Kidney epithelial cell (primary cell): ENCODE measurements around the gene MUC22. TPM values are rescaled to one million over a fixed set of nuclear protein-coding genes. Genes with fewer than 3 reads are reported as not detected.

Experiments
- DNase-seq: peaks from one replicate; pipeline ENCODE4 v3.0.0-alpha.2; 2010; ENCODE audit warnings: low read depth
- H3K27me3 ChIP-seq: 2 replicates; pipeline ENCODE4 v1.6.0; 2011; ENCODE audit warnings: low read length; ENCODE audit not compliant: control insufficient read depth, insufficient read depth
- H3K36me3 ChIP-seq: 2 replicates; pipeline ENCODE4 v1.5.1; 2011; ENCODE audit warnings: low read length; ENCODE audit not compliant: control insufficient read depth, insufficient read depth
- H3K4me3 ChIP-seq: 2 replicates; pipeline ENCODE4 v1.5.1; 2011; ENCODE audit warnings: low read depth, mild to moderate bottlenecking, control low read depth, low read length
- CTCF ChIP-seq: IDR thresholded peaks from 2 replicates; pipeline ENCODE4 v1.5.1; 2011; ENCODE audit warnings: mild to moderate bottlenecking, moderate library complexity, low read length, control low read depth, inconsistent platforms; ENCODE audit not compliant: insufficient read depth, poor library complexity, severe bottlenecking
- total RNA-seq: library from RNA; depleted of rRNA; stranded (reverse); fragments of >200 nt; gene quantifications from 2 replicates; pipeline ENCODE4 v1.2.3, GENCODE V29; 2015

MUC22 gene
- total RNA-seq, 1 donor from 2014 or later = not detected

- Histone ChIP-seq H3K4me3 (no peak overlapping the region), H3K27me3 (no peaks in the 10 kb centered on the region), H3K36me3 (no peaks in the 10 kb centered on the region)
- no peak for DNase-seq
- no peak for TF ChIP-seq CTCF
Measured at GRCh38 chr6:30979141-30979540, 31.1 kb upstream of the MUC22 start.

GRCh38 chr6:30979690-30980089 lies 30.6 kb upstream of the MUC22 start:
- DNase-seq = no peak
- TF ChIP-seq CTCF = no peak
- no peak overlapping the region for H3K4me3 ChIP-seq
- no peaks in the 10 kb centered on the region for H3K36me3 ChIP-seq
- H3K27me3 ChIP-seq = no peaks in the 10 kb centered on the region

GRCh38 chr6:30981942-30982772 lies 28.1 kb upstream of the MUC22 start:
- peak; percentile 46 for TF ChIP-seq CTCF
- Histone ChIP-seq H3K36me3 (no peaks in the 10 kb centered on the region), H3K27me3 (no peaks in the 10 kb centered on the region), H3K4me3 (peak overlapping the region; percentile 7)
- peak; percentile 70 for DNase-seq

- no peaks in the 10 kb centered on the region for H3K27me3 ChIP-seq
- H3K4me3 ChIP-seq = no peak within 1 kb of the TSS
- no peak for TF ChIP-seq CTCF
- no peaks in the 10 kb centered on the region for H3K36me3 ChIP-seq
- DNase-seq = no peak
Measured at GRCh38 chr6:30983439-30983838, 26.8 kb upstream of the MUC22 start, which contains the start of gene MUC21. MUC21 (plus strand) TSS chr6:30983718; CDS start chr6:30983959, 241 bp downstream.

GRCh38 chr6:30985490-30985889 lies 24.8 kb upstream of the MUC22 start:
- no peak overlapping the region for H3K4me3 ChIP-seq
- no peak for TF ChIP-seq CTCF
- H3K27me3 ChIP-seq = no peaks in the 10 kb centered on the region
- no peak for DNase-seq
- H3K36me3 ChIP-seq = no peaks in the 10 kb centered on the region

- no peak overlapping the region for H3K4me3 ChIP-seq
- no peak for TF ChIP-seq CTCF
- H3K27me3 ChIP-seq = no peaks in the 10 kb centered on the region
- H3K36me3 ChIP-seq = no peaks in the 10 kb centered on the region
- no peak for DNase-seq
Measured at GRCh38 chr6:30987304-30987703, 23.0 kb upstream of the MUC22 start.
